IMR-90 (cell line): ENCODE data around the gene CRIM1. TPM values are rescaled to one million over a fixed set of nuclear protein-coding genes. Genes with fewer than 3 reads are reported as not detected.

Source experiments
- ATAC-seq: fragments of 200-7000 bp; cut with Tn5 transposase; 2 replicates; pipeline ENCODE4 v1.9.1; 2020; ENCODE audit warnings: low read depth, mild to moderate bottlenecking, moderate library complexity
- BruUV-seq: library from RNA; stranded (reverse); fragments of 400-500 nt; replicated peaks from 2 replicates; lab custom pipeline; 2021; lab: Mats Ljungman, UMichigan
- CTCF ChIA-PET: fragments of 300-600 bp; formaldehyde crosslinking; extraction: SDS; loops from one replicate; lab custom pipeline; 2021; ENCODE audit warnings: antibody characterized with exemption; lab: Yijun Ruan, JAX
- POLR2A ChIA-PET: fragments of 300-600 bp; sonication (Branson Sonifier 250); formaldehyde crosslinking; loops from one replicate; lab custom pipeline; 2022; ENCODE audit warnings: antibody characterized with exemption; ENCODE audit not compliant: unreplicated experiment; lab: Charles Lee
- DNase-seq: peaks from one replicate; pipeline ENCODE4 v3.0.0; 2013
- H2AFZ ChIP-seq: replicated peaks from 2 replicates; pipeline ENCODE3; 2013; ENCODE audit warnings: low read length, mild to moderate bottlenecking; ENCODE audit not compliant: poor library complexity
- H2AK5ac ChIP-seq: 2 replicates; pipeline ENCODE4 v1.6.1; 2013; ENCODE audit warnings: low read depth, low read length, inconsistent platforms
- H2AK9ac ChIP-seq: replicated peaks from 2 replicates; pipeline ENCODE3; 2013; ENCODE audit warnings: mild to moderate bottlenecking, low read depth, low read length, moderate library complexity; ENCODE audit not compliant: poor library complexity
- H2BK120ac ChIP-seq: 2 replicates; pipeline ENCODE4 v1.6.1; 2013; ENCODE audit warnings: low read depth, low read length, inconsistent platforms
- H2BK15ac ChIP-seq: 3 replicates; pipeline ENCODE4 v1.6.1; 2013; ENCODE audit warnings: low read depth, low read length, inconsistent platforms
- H2BK20ac ChIP-seq: 2 replicates; pipeline ENCODE4 v1.6.1; 2013; ENCODE audit warnings: low read depth, mild to moderate bottlenecking, inconsistent platforms, low read length, moderate library complexity
- H2BK5ac ChIP-seq: 2 replicates; pipeline ENCODE4 v1.6.1; 2013; ENCODE audit warnings: mild to moderate bottlenecking, low read depth, low read length, inconsistent platforms; ENCODE audit not compliant: poor library complexity, severe bottlenecking
- H3K14ac ChIP-seq: replicated peaks from 2 replicates; pipeline ENCODE4 v1.6.1; 2013; ENCODE audit warnings: low read depth, low read length, inconsistent platforms
- H3K18ac ChIP-seq: 2 replicates; pipeline ENCODE4 v1.6.1; 2013; ENCODE audit warnings: low read depth, low read length, control low read depth
- H3K23ac ChIP-seq: 2 replicates; pipeline ENCODE4 v1.6.1; 2013; ENCODE audit warnings: low read depth, low read length, inconsistent platforms
- H3K27ac ChIP-seq: 2 replicates; pipeline ENCODE4 v1.5.1; 2013; ENCODE audit warnings: mild to moderate bottlenecking, control low read depth, low read length; ENCODE audit not compliant: insufficient read depth
- H3K27me3 ChIP-seq: 2 replicates; pipeline ENCODE4 v1.6.1; 2013; ENCODE audit warnings: low read length; ENCODE audit not compliant: control insufficient read depth, insufficient read depth
- H3K36me3 ChIP-seq: 2 replicates; pipeline ENCODE4 v1.6.1; 2013; ENCODE audit warnings: low read length, mixed read lengths; ENCODE audit not compliant: control insufficient read depth, insufficient read depth
- H3K4ac ChIP-seq: 2 replicates; pipeline ENCODE4 v1.6.1; 2013; ENCODE audit warnings: low read depth, low read length, inconsistent platforms
- H3K4me1 ChIP-seq: 2 replicates; pipeline ENCODE4 v1.6.1; 2013; ENCODE audit warnings: low read length, mixed read lengths; ENCODE audit not compliant: control insufficient read depth, insufficient read depth
- H3K4me2 ChIP-seq: 2 replicates; pipeline ENCODE4 v1.6.1; 2013; ENCODE audit warnings: low read depth, mild to moderate bottlenecking, control low read depth, low read length, moderate library complexity
- H3K4me3 ChIP-seq: 2 replicates; pipeline ENCODE4 v1.5.1; 2013; ENCODE audit warnings: low read depth, mild to moderate bottlenecking, control low read depth, low read length, moderate library complexity; ENCODE audit not compliant: insufficient read depth
- H3K56ac ChIP-seq: 2 replicates; pipeline ENCODE4 v1.6.1; 2013; ENCODE audit warnings: low read length, inconsistent platforms; ENCODE audit not compliant: insufficient read depth; ENCODE audit errors: extremely low read depth
- H3K79me1 ChIP-seq, 2 experiments: 2 replicates each; pipeline ENCODE4 v1.6.1; 2013; ENCODE audit warnings: low read length in 2 of 2, inconsistent platforms in 1 of 2, low read depth in 1 of 2
- H3K9ac ChIP-seq: 2 replicates; pipeline ENCODE4 v1.6.1; 2013; ENCODE audit warnings: low read depth, low read length, control low read depth
- H3K9me1 ChIP-seq: 2 replicates; pipeline ENCODE4 v1.6.1; 2013; ENCODE audit warnings: low read length, inconsistent platforms; ENCODE audit not compliant: insufficient read depth
- H3K9me3 ChIP-seq: 2 replicates; pipeline ENCODE4 v1.6.1; 2013; ENCODE audit warnings: low read length; ENCODE audit not compliant: control insufficient read depth, insufficient read depth
- H4K20me1 ChIP-seq: 2 replicates; pipeline ENCODE4 v1.6.1; 2013; ENCODE audit warnings: low read length, inconsistent platforms; ENCODE audit not compliant: insufficient read depth
- H4K5ac ChIP-seq: 2 replicates; pipeline ENCODE4 v1.6.1; 2013; ENCODE audit warnings: mild to moderate bottlenecking, low read depth, low read length, control low read depth
- H4K8ac ChIP-seq, 2 experiments: 2 replicates each; pipeline ENCODE4 v1.6.1; 2013; ENCODE audit warnings: low read depth in 2 of 2, low read length in 2 of 2, control low read depth in 1 of 2, inconsistent platforms in 1 of 2
- H4K91ac ChIP-seq: 2 replicates; pipeline ENCODE4 v1.6.1; 2013; ENCODE audit warnings: low read depth, low read length, inconsistent platforms; ENCODE audit not compliant: insufficient read depth
- MAZ ChIP-seq: IDR thresholded peaks from 2 replicates; pipeline ENCODE4 v1.6.1; 2012; ENCODE audit warnings: low read depth, mild to moderate bottlenecking, low read length, improper control_type of control experiment, moderate library complexity, borderline replicate concordance
- POLR2A ChIP-seq: IDR thresholded peaks from 2 replicates; pipeline ENCODE4 v1.6.1; 2012; ENCODE audit warnings: mild to moderate bottlenecking, low read depth, low read length
- SMC3 ChIP-seq: fragments of 150-350 bp; IDR thresholded peaks from 2 replicates; pipeline ENCODE4 v1.6.1; 2016; ENCODE audit warnings: low read depth, mild to moderate bottlenecking, antibody characterized with exemption, low read length, moderate library complexity
- WGBS, 2 experiments: methylation state at CpG; one replicate each; pipeline versions ENCODE4 v1.1.5 to v1.1.7; 2013; ENCODE audit warnings: missing lambda C conversion rate in 2 of 2; ENCODE audit not compliant: insufficient read length in 1 of 2; ENCODE audit errors: extremely low coverage in 2 of 2; 5-methylcytosine and 5-hydroxymethylcytosine counted together
- dilution Hi-C: fragments of 300-500 bp; cut with HindIII; formaldehyde crosslinking; loops from one replicate; pipeline ENCODE4 v1.14.3; 2018; ENCODE audit warnings: low sequenced_read_pairs; ENCODE audit not compliant: unreplicated experiment
- in situ Hi-C: fragments of 300-500 bp; cut with MboI; formaldehyde crosslinking; loops from 3 replicates; pipeline ENCODE4 v1.14.3; 2019; ENCODE audit warnings: low sequenced_read_pairs, inconsistent platforms, mixed read lengths
- intact Hi-C: fragments of 100-400 bp; cut with micrococcal nuclease; formaldehyde crosslinking; loops from 2 replicates; pipeline ENCODE4 v1.10.0; 2022
- polyA plus RNA-seq, 3 experiments: library from polyadenylated mRNA; depleted of rRNA; stranded (reverse); fragments of >200 nt; gene quantifications; 2 replicates each; pipeline ENCODE4 v1.2.3, GENCODE V29; 2012; ENCODE audit warnings: low replicate concordance in 1 of 3
- total RNA-seq: library from RNA; depleted of rRNA; stranded (reverse); fragments of >200 nt; gene quantifications from 2 replicates; pipeline ENCODE4 v1.2.3, GENCODE V29; 2012

CRIM1 gene
- total and polyA plus RNA-seq, 2 of the 4 experiments (the other 2 are of a cell fraction) = 285 to 490 TPM

GRCh38 chr2:36528274-36528673 lies 172.7 kb downstream of the CRIM1 start:
- peak overlapping the region; percentile 26; the same call in 1 of the 2 replicates for H2AK5ac ChIP-seq
- no peaks in the 10 kb centered on the region for H3K9me3 ChIP-seq
- no peak overlapping the region for H2AFZ ChIP-seq
- H3K56ac ChIP-seq = no peak overlapping the region
- peak overlapping the region; percentile 46; the same call in 1 of the 2 replicates for H3K18ac ChIP-seq
- H2BK15ac ChIP-seq = no peak overlapping the region
- H3K4me3 ChIP-seq = no peak overlapping the region
- H3K27me3 ChIP-seq = no peaks in the 10 kb centered on the region
- POLR2A ChIA-PET = no interaction called here
- BruUV-seq = no TSS peak
- H4K8ac ChIP-seq = peak overlapping the region in 1 of 2 experiments; percentile 7; a peak in 2 of 4 replicates
- peak overlapping the region; percentile 51; the same call in 1 of the 2 replicates for H3K23ac ChIP-seq
- no CpG with 5 or more reads among the region's 4 CpGs for WGBS, 2 experiments
- intact Hi-C loops (no loop called here), dilution Hi-C loops (no loop called here), in situ Hi-C loops (loop anchor here (10.0 kb wide), 1 partner anchor 147 kb away; no protein-coding TSS in a partner anchor)
- peaks cover 29% of the 10 kb centered on the region for H3K36me3 ChIP-seq
- no peak for ATAC-seq
- no peak overlapping the region for H2AK9ac ChIP-seq
- no peak overlapping the region for H2BK120ac ChIP-seq
- CTCF ChIA-PET = interaction anchor here (1.0 kb wide), 2 partner anchors 15 to 150 kb away, joined by 3 to 4 read pairs; no protein-coding TSS in a partner anchor
- H3K4ac ChIP-seq = peak overlapping the region; percentile 13; the same call in 1 of the 2 replicates
- H4K91ac ChIP-seq = 0 out of 2 replicates have a peak overlapping the region, but pooled peaks have one; percentile 5
- no peak overlapping the region; the same call in 1 of the 2 replicates for H3K9ac ChIP-seq
- DNase-seq = no peak
- H2BK20ac ChIP-seq = peak overlapping the region; percentile 6; the same call in 1 of the 2 replicates
- TF ChIP-seq SMC3 = no peak
- TF ChIP-seq MAZ = no peak
- 0 out of 2 replicates have a peak, but pooled peaks have one; percentile 24 for TF ChIP-seq POLR2A
- peaks cover 34% of the 10 kb centered on the region for H3K9me1 ChIP-seq
- H2BK5ac ChIP-seq = peak overlapping the region; percentile 31
- no peak overlapping the region for H3K4me2 ChIP-seq
- H3K4me1 ChIP-seq = peaks cover 20% of the 10 kb centered on the region
- H4K5ac ChIP-seq = peak overlapping the region; percentile 34; the same call in 1 of the 2 replicates
- H4K20me1 ChIP-seq = peaks cover 11% of the 10 kb centered on the region; the same call in 1 of the 2 replicates
- H3K27ac ChIP-seq = peak overlapping the region; percentile 32; the same call in 1 of the 2 replicates
- H3K14ac ChIP-seq = peak overlapping the region; percentile 61
- peaks cover 36 to 79% of the 10 kb centered on the region in 2 experiments for H3K79me1 ChIP-seq
